PC-3 (cell line): ENCODE measurements around the gene C5orf63. TPM values are rescaled to one million over a fixed set of nuclear protein-coding genes. Genes with fewer than 3 reads are reported as not detected.
"Not testable (repeated sequence)": the region's sequence is repeated elsewhere in the genome, so short reads cannot be mapped to it uniquely, and the experiment has no call there.

ENCODE experiments used
- ATAC-seq: fragments of 200-7000 bp; cut with Tn5 transposase; 2 replicates; pipeline ENCODE4 v1.9.1; 2020; ENCODE audit warnings: mild to moderate bottlenecking, moderate library complexity
- BruUV-seq: library from RNA; stranded (reverse); fragments of 400-500 nt; replicated peaks from 2 replicates; lab custom pipeline; 2021; lab: Mats Ljungman, UMichigan
- CTCF ChIA-PET: fragments of 300-600 bp; sonication (Branson Sonifier 250); formaldehyde crosslinking; loops from one replicate; lab custom pipeline; 2022; ENCODE audit warnings: antibody characterized with exemption; lab: Charles Lee
- POLR2A ChIA-PET: fragments of 300-600 bp; sonication (Branson Sonifier 250); formaldehyde crosslinking; loops from one replicate; lab custom pipeline; 2022; ENCODE audit warnings: antibody characterized with exemption; ENCODE audit not compliant: unreplicated experiment; lab: Charles Lee
- DNase-seq: peaks from one replicate; pipeline ENCODE4 v3.0.0-alpha.2; 2015
- H2AFZ ChIP-seq: fragments of 300-600 bp; sonication (generic); 2 replicates; pipeline ENCODE4 v1.6.0; 2016; ENCODE audit warnings: antibody characterized with exemption, low read length
- H3F3A ChIP-seq: fragments of 300-600 bp; sonication (generic); one replicate; pipeline ENCODE4 v1.6.0; 2017; ENCODE audit warnings: antibody characterized with exemption, low read length, control low read depth, mild to moderate bottlenecking; ENCODE audit not compliant: unreplicated experiment
- H3K27ac ChIP-seq: fragments of 300-600 bp; sonication (generic); 2 replicates; pipeline ENCODE4 v1.5.1; 2016; ENCODE audit warnings: mild to moderate bottlenecking, low read length
- H3K27me3 ChIP-seq: fragments of 300-600 bp; sonication (generic); 2 replicates; pipeline ENCODE4 v1.6.1; 2016; ENCODE audit warnings: low read length, mixed read lengths
- H3K36me3 ChIP-seq: fragments of 300-600 bp; sonication (generic); 2 replicates; pipeline ENCODE4 v1.6.1; 2016; ENCODE audit warnings: low read depth, mixed run types, low read length, mixed read lengths
- H3K4me1 ChIP-seq: fragments of 300-600 bp; sonication (generic); 2 replicates; pipeline ENCODE4 v1.5.1; 2016; ENCODE audit warnings: low read length; ENCODE audit not compliant: insufficient read depth
- H3K4me2 ChIP-seq: fragments of 300-600 bp; sonication (generic); 2 replicates; pipeline ENCODE4 v1.6.0; 2016; ENCODE audit warnings: low read length
- H3K4me3 ChIP-seq: fragments of 300-600 bp; sonication (generic); 2 replicates; pipeline ENCODE4 v1.5.1; 2016; ENCODE audit warnings: mild to moderate bottlenecking, low read length, mixed read lengths
- H3K79me2 ChIP-seq: fragments of 300-600 bp; sonication (generic); 2 replicates; pipeline ENCODE4 v1.6.1; 2017; ENCODE audit warnings: low read length, mixed read lengths
- H3K9ac ChIP-seq: fragments of 300-600 bp; sonication (generic); 2 replicates; pipeline ENCODE4 v1.6.0; 2016; ENCODE audit warnings: mild to moderate bottlenecking, low read length
- H3K9me2 ChIP-seq: fragments of 300-600 bp; sonication (generic); replicated peaks from 2 replicates; pipeline ENCODE4 v1.6.1; 2016; ENCODE audit warnings: mixed run types, low read length, mixed read lengths
- H3K9me3 ChIP-seq: fragments of 300-600 bp; sonication (generic); 2 replicates; pipeline ENCODE4 v1.6.1; 2016; ENCODE audit warnings: low read length, mixed read lengths
- H4K20me1 ChIP-seq: fragments of 300-600 bp; sonication (generic); 2 replicates; pipeline ENCODE4 v1.6.1; 2016; ENCODE audit warnings: low read length, mixed read lengths
- CTCF ChIP-seq: fragments of 300-600 bp; sonication (generic); conservative IDR thresholded peaks from 2 replicates; pipeline ENCODE4 v1.5.1; 2017; ENCODE audit warnings: antibody characterized with exemption, low read depth, mild to moderate bottlenecking, low read length
- EZH2 ChIP-seq: fragments of 300-600 bp; sonication (generic); IDR thresholded peaks from one replicate; pipeline ENCODE4 v1.6.1; 2017; ENCODE audit warnings: antibody characterized with exemption, mild to moderate bottlenecking, low read length; ENCODE audit not compliant: unreplicated experiment
- EZH2phosphoT487 ChIP-seq: fragments of 300-600 bp; sonication (generic); IDR thresholded peaks from 2 replicates; pipeline ENCODE4 v1.6.1; 2018; ENCODE audit warnings: mild to moderate bottlenecking, antibody characterized with exemption, low read length, borderline replicate concordance
- intact Hi-C: fragments of 100-400 bp; cut with micrococcal nuclease; formaldehyde crosslinking; loops from 2 replicates; pipeline ENCODE4 v1.9.0; 2023
- total RNA-seq: library from RNA; depleted of rRNA; stranded (reverse); fragments of >200 nt; gene quantifications from 2 replicates; pipeline ENCODE4 v1.2.3, GENCODE V29; 2014

The C5orf63 gene
- total RNA-seq, 1 experiment from 2014 or later = 3.7 TPM

DNA sequence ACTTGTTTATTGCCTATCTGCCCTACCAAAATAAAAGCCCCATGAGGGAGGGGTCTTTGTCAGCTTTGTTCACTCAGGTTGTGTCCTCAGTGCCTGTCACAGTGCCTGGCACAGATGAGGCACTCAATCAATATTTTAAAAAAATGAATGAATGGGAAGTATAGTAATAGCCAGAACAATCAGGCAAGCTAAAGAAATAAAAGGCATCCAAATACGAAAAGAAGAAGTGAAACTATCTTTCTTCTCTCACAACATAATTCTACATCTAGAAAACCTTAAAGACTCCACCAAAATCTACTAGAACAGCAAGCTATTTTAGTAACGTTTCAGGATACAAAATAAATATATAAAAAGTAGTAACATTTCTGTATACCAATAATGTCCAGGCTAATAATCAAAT, 37.8 kb upstream of the C5orf63 start:
- no peaks in the 10 kb centered on the region for H4K20me1 ChIP-seq
- no peak overlapping the region for H3K27ac ChIP-seq
- ChIA-PET POLR2A (no interaction called here), CTCF (no interaction called here)
- no TSS peak for BruUV-seq
- no peaks in the 10 kb centered on the region for H3K9me3 ChIP-seq
- H3K4me3 ChIP-seq = no peak overlapping the region
- no peaks in the 10 kb centered on the region for H3F3A ChIP-seq
- TF ChIP-seq CTCF = no peak
- TF ChIP-seq EZH2 = no peak
- TF ChIP-seq EZH2phosphoT487 = no peak
- no peak overlapping the region for H3K4me2 ChIP-seq
- H3K4me1 ChIP-seq = no peaks in the 10 kb centered on the region
- H3K9ac ChIP-seq = no peak overlapping the region
- no peak overlapping the region for H2AFZ ChIP-seq
- no peaks in the 10 kb centered on the region for H3K36me3 ChIP-seq
- ATAC-seq (no peak), DNase-seq (no peak)
- H3K79me2 ChIP-seq = no peaks in the 10 kb centered on the region
- intact Hi-C loops = no loop called here
- no peaks in the 10 kb centered on the region for H3K9me2 ChIP-seq
- H3K27me3 ChIP-seq = peaks cover 40% of the 10 kb centered on the region

- peaks cover 17% of the 10 kb centered on the region; the same call in 1 of the 2 replicates for H3K27me3 ChIP-seq
- H3K9me2 ChIP-seq, H3K9ac ChIP-seq, H3K4me2 ChIP-seq, BruUV-seq, CTCF ChIA-PET, ATAC-seq, H3F3A ChIP-seq, H4K20me1 ChIP-seq, H3K36me3 ChIP-seq, H2AFZ ChIP-seq, intact Hi-C loops, POLR2A ChIA-PET, H3K27ac ChIP-seq, H3K4me1 ChIP-seq, H3K4me3 ChIP-seq, DNase-seq, H3K9me3 ChIP-seq, H3K79me2 ChIP-seq: not testable (repeated sequence)
These were observed 35.4 kb upstream of the C5orf63 start for GRCh38 chr5:127108624-127109260.

DNA sequence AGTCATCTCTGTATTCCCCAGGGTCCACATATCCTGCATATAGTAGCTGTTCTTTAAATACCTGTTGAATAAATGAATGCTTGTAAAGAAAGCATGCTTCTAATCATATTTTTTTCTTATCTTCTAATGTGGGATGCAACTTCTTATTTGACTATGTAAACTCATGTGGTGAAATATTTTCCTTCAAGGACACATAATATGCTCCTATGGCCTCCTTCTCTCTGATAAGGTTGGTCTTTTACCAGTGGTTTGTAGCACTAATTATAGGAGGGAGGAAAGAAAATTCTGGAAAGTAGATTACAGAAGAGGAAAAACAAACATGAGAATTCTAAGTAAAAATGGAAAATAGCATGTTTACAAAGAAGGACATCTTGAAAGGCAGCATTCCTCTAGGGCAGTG, 28.6 kb upstream of the C5orf63 start:
- TF ChIP-seq EZH2phosphoT487 (no peak), CTCF (no peak), EZH2 (no peak)
- CTCF ChIA-PET = no interaction called here

More for the DNA sequence above, 28.6 kb upstream of the C5orf63 start:
- no peaks in the 10 kb centered on the region for H3K4me1 ChIP-seq
- DNase-seq = no peak
- peaks cover 14% of the 10 kb centered on the region for H3K27me3 ChIP-seq
- POLR2A ChIA-PET = no interaction called here
- ATAC-seq = no peak
- no peaks in the 10 kb centered on the region for H4K20me1 ChIP-seq
- no peak overlapping the region for H3K9ac ChIP-seq
- H3K9me2 ChIP-seq = no peaks in the 10 kb centered on the region
- BruUV-seq = no TSS peak
- H2AFZ ChIP-seq = no peak overlapping the region
- no peaks in the 10 kb centered on the region for H3K36me3 ChIP-seq
- H3K4me2 ChIP-seq = no peak overlapping the region
- no peaks in the 10 kb centered on the region for H3K79me2 ChIP-seq
- intact Hi-C loops = no loop called here
- no peaks in the 10 kb centered on the region for H3F3A ChIP-seq
- H3K4me3 ChIP-seq = no peak overlapping the region
- H3K9me3 ChIP-seq = no peaks in the 10 kb centered on the region
- H3K27ac ChIP-seq = no peak overlapping the region
